ENCODE data around the gene OTOP1. TPM values are rescaled to one million over a fixed set of nuclear protein-coding genes. Genes with fewer than 3 reads are reported as not detected.
A peak's percentile ranks its signal among the peaks of the same experiment; 100 is the strongest.
"Not testable (repeated sequence)": the region's sequence is repeated elsewhere in the genome, so short reads cannot be mapped to it uniquely, and the experiment has no call there.

Gene OTOP1
- polyA plus RNA-seq, 1 experiment = not detected

- no peaks in the 10 kb centered on the region for H3K36me3 ChIP-seq (ENCODE audit: control insufficient read depth, insufficient read depth, low read length)
- ChIA-PET CTCF (no interaction called here), POLR2A (no interaction called here)
- no peak overlapping the region for H3K4me3 ChIP-seq (ENCODE audit: low read depth, low read length)
- DNase-seq (ENCODE audit: low read depth) = peak; percentile 2
- no peaks in the 10 kb centered on the region for H3K27me3 ChIP-seq (ENCODE audit: control insufficient read depth, insufficient read depth, low read length)
- TF ChIP-seq, protein P1, sequence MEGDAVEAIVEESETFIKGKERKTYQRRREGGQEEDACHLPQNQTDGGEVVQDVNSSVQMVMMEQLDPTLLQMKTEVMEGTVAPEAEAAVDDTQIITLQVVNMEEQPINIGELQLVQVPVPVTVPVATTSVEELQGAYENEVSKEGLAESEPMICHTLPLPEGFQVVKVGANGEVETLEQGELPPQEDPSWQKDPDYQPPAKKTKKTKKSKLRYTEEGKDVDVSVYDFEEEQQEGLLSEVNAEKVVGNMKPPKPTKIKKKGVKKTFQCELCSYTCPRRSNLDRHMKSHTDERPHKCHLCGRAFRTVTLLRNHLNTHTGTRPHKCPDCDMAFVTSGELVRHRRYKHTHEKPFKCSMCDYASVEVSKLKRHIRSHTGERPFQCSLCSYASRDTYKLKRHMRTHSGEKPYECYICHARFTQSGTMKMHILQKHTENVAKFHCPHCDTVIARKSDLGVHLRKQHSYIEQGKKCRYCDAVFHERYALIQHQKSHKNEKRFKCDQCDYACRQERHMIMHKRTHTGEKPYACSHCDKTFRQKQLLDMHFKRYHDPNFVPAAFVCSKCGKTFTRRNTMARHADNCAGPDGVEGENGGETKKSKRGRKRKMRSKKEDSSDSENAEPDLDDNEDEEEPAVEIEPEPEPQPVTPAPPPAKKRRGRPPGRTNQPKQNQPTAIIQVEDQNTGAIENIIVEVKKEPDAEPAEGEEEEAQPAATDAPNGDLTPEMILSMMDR (IDR thresholded peaks at IDR 0.05; ENCODE audit: insufficient read depth, low read depth, low read length) = no peak
Observed at GRCh38 chr4:4216648-4217047, 10.1 kb downstream of the OTOP1 start.

DNA sequence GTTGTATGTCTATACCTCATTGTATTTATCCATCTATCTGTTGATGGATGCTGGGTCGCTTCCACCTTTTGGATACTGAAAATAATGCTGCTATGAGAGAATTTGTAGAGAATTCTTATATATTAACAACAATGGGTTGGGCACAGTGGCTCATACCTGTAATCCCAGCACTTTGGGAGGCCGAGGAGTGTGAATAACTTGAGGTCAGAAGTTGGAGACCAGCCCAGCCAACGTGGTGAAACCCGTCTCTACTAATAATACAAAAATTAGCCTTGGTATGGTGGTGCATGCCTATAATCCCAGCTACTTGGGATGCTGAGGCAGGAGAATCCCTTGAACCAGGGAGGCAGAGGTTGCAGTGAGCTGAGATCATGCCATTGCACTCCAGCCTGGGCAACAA lies 13.1 kb downstream of the OTOP1 start:
- H3K36me3 ChIP-seq (ENCODE audit: control insufficient read depth, insufficient read depth, low read length); CTCF ChIA-PET; H3K4me3 ChIP-seq (ENCODE audit: low read depth, low read length); H3K27me3 ChIP-seq (ENCODE audit: control insufficient read depth, insufficient read depth, low read length); POLR2A ChIA-PET; DNase-seq (ENCODE audit: low read depth): not testable (repeated sequence)

DNA sequence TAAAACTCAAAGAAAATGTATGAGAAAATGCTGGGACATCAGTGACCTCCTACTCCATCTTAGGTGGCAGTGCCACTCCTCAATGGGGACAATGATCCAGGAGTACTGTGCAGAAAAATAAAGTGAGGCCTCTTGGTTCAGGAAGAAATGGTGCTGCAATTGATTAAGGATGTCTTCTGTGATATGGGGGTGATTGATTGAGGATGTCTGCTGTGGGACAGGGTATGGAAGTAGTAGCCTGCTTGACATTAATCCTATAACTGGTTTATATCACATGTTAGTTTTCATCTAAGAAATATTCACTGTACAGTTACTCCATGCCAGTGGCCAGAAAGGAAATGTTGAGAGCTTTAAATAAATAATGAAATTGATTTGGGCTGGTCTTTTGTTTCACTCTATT lies 20.5 kb downstream of the OTOP1 start:
- ChIA-PET POLR2A (no interaction called here), CTCF (no interaction called here)
- no peak for DNase-seq (ENCODE audit: low read depth)
- no peak overlapping the region for H3K4me3 ChIP-seq (ENCODE audit: low read depth, low read length)
- peaks cover 5% of the 10 kb centered on the region; the same call in 1 of the 2 replicates for H3K27me3 ChIP-seq (ENCODE audit: control insufficient read depth, insufficient read depth, low read length)
- TF ChIP-seq, protein P1 (IDR thresholded peaks at IDR 0.05; ENCODE audit: insufficient read depth, low read depth, low read length) = no peak
- H3K36me3 ChIP-seq (ENCODE audit: control insufficient read depth, insufficient read depth, low read length) = no peaks in the 10 kb centered on the region

GRCh38 chr4:4204401-4204745 lies 22.4 kb downstream of the OTOP1 start:
- no peak for DNase-seq (ENCODE audit: low read depth)
- peaks cover 5% of the 10 kb centered on the region; the same call in 1 of the 2 replicates for H3K27me3 ChIP-seq (ENCODE audit: control insufficient read depth, insufficient read depth, low read length)
- no peaks in the 10 kb centered on the region for H3K36me3 ChIP-seq (ENCODE audit: control insufficient read depth, insufficient read depth, low read length)
- ChIA-PET CTCF (interaction anchor here (0.7 kb wide), 1 partner anchor 22 kb away, joined by 3 read pairs; no protein-coding TSS in a partner anchor), POLR2A (no interaction called here)
- no peak overlapping the region for H3K4me3 ChIP-seq (ENCODE audit: low read depth, low read length)
- TF ChIP-seq, protein P1 (IDR thresholded peaks at IDR 0.05; ENCODE audit: insufficient read depth, low read depth, low read length) = no peak

DNA sequence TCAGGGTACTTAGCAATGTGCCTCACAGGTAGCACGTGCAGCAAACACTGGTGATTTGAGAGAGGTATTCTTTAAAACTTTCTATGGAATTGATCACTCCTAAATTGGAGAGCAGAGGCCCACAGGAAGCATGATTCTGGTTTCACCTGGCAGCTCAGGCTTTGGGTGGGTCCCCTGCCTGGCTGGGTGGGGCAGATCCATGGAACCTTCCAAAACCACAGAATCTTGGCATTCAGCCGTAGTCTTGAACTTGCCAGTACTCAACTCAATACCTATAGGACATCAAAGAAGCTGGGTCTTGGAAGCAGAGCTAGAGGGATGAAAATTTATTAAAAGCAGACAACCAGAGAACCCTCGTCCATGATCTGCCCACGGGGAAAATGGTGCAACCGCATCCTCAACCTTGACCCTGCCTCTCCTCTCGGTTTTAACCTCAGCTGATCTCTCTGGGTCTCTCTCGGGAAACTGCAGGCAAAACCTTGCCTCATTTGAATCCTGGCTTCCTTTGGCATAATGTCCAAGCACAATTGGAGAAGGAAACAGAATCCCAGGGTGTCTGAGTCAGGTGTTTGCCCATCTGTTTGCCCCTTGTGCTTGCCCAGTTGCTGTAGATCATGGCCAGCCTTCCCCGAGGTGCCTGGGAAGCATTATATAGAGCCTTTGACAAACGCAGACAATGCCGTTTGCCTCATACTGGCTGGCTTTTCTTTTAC lies 22.9 kb downstream of the OTOP1 start:
- no peak for DNase-seq (ENCODE audit: low read depth)
- Histone ChIP-seq H3K4me3 (ENCODE audit: low read depth, low read length) (no peak overlapping the region), H3K36me3 (ENCODE audit: control insufficient read depth, insufficient read depth, low read length) (no peaks in the 10 kb centered on the region), H3K27me3 (ENCODE audit: control insufficient read depth, insufficient read depth, low read length) (peaks cover 3% of the 10 kb centered on the region; the same call in 1 of the 2 replicates)
- CTCF ChIA-PET = interaction anchor here (0.7 kb wide), 1 partner anchor 21 kb away, joined by 3 read pairs; no protein-coding TSS in a partner anchor
- TF ChIP-seq, protein P1 (IDR thresholded peaks at IDR 0.05; ENCODE audit: insufficient read depth, low read depth, low read length) = no peak
- POLR2A ChIA-PET = no interaction called here

- ChIA-PET CTCF (no interaction called here), POLR2A (no interaction called here)
- H3K27me3 ChIP-seq (ENCODE audit: control insufficient read depth, insufficient read depth, low read length) = peaks cover 2% of the 10 kb centered on the region; the same call in 1 of the 2 replicates
- H3K4me3 ChIP-seq (ENCODE audit: low read depth, low read length) = no peak overlapping the region
- DNase-seq (ENCODE audit: low read depth) = no peak
- no peaks in the 10 kb centered on the region for H3K36me3 ChIP-seq (ENCODE audit: control insufficient read depth, insufficient read depth, low read length)
- TF ChIP-seq, protein P1 (IDR thresholded peaks at IDR 0.05; ENCODE audit: insufficient read depth, low read depth, low read length) = no peak
Observed at GRCh38 chr4:4202510-4202909, 24.2 kb downstream of the OTOP1 start.
